GM19438 (cell line): ENCODE measurements around the gene EPS15.

Experiments used
- ATAC-seq: cut with Tn5 transposase; IDR thresholded peaks from one replicate; pipeline ENCODE4 v1.9.1; 2021; ENCODE audit warnings: low read depth; ENCODE audit not compliant: unreplicated experiment

EPS15 gene

DNA sequence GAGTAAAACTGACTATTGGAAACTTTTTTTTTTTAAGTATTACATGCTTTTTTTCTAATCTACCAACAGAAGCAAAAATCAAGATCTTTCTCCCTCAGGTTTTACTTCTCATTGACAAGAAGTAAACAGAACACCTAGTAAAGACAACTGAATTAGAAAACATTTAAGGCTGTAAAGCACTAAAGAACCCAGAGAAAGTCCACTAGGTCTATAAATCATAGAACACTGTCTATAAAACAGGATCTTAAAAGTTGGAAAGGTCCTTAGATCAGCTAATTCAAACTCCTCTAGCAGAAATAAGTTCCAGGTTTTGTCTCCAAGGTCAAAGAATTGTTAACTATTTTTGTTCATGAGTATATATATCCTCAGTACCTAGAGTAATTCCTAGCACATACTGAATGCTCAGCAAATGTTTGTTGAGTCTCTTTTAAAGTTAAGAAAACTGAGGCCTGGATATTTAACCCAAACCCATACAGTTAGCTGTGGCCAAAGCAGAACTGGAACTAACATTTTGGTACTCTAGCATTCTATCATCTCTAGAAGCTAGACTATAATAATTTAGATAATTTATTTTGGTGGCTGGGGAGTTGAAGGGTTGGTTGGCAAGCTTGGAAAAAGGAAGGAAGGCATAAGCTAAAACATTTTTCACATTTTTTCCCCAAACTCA, 3.0 kb downstream of the EPS15 start:
- ATAC-seq = no peak

DNA sequence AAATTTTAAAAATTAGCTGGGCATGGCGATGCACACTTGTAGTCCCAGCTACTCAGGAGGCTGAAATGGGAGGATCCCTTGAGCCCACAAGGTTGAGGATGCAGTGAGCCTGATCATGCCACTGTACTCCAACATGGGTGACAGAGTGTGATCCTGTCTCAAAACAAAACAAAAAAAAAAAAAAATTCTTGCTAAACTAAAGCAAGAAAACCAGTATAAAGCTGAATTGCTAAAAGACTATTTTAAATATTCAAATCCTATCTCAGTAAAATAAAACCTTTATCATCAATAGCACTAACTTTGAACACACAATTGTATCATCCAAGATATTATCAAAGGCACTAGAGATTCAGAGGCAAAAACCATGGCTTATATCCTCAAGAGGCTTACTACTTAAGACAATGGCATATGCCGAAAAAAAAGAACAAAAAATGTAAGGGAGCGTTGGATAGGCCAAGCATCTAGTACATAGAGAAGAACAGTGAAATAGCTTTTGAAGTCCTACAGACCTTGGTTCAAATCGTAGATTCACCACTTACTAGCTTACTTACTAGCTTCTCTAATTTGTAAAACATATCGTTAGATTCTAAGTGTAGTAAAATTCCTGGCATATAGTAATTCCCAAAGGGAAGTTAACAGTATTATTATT, 3.6 kb downstream of the EPS15 start:
- ATAC-seq = no peak

DNA sequence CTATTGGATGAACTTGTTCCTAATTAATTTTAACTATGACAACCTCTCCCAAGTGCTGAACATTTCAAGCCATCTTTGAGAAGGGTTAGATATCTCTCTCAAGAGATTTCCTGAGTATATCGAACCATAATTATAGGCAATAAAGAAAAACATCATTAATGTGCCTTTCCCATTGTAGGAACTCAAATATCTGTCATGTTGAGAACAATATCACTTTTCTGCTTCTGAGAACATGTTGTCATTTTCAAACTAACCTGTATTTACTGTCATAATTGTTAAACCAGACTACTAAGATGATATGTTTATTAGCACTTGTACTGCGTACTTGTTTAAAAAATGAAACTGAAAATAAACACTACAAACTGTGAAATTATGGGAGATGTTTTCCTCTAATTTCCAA, 4.3 kb downstream of the EPS15 start:
- ATAC-seq = no peak

DNA sequence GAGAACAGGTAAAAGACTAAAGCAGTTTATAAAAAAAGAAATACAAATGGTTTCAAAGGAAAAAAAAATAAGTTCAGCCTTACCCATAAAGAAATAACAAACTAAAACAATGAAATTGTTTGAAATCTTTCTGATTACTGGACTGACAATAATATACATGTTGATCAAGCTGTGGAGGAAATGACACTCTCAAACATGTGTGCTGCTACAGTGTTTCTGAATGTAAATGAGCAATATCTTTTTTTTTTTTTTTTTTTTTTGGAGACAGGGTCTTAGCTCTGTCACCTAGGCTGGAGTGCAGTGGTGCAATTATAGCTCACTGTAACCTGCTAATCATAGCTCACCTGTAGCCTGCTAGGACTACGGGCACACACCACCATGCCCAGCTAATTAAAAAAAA, 6.5 kb downstream of the EPS15 start:
- ATAC-seq = no peak

DNA sequence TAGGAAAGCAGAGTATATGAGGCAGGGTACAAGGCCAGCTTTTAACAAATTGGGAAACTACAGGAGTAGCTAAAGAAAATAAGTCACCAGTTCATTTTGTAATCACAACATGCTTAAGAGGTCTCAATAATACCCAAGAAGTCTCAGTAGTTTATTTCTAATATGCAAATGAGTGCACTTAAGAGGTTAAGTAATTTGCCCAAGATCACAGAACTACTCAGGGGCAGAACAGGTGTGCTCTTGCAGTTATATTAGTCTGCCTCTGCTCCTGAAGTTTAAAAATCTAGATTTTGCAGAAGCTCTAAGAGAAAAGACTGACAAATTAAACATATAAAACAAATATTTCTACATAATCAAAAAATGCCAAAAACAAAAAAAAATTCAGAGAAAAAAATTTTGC, 6.9 kb downstream of the EPS15 start:
- no peak for ATAC-seq

DNA sequence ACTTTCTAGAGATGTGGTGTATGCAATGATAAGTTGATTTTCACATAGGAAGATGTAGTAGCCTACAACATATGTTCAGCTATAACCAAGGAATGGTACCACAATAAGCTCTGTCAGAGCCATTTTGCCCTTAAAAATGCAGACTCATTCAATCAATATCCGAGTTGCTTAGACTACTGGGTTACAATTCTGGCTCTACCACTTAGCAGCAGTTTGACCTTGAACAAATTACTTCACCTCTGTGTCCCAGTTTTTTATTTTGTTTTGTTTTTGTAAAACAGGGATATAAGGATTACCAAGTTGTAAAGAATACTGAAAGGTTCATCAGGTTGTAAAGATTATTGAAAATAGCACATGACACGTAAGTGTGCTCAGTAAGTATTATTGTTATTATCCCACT, 9.3 kb downstream of the EPS15 start:
- ATAC-seq = no peak

DNA sequence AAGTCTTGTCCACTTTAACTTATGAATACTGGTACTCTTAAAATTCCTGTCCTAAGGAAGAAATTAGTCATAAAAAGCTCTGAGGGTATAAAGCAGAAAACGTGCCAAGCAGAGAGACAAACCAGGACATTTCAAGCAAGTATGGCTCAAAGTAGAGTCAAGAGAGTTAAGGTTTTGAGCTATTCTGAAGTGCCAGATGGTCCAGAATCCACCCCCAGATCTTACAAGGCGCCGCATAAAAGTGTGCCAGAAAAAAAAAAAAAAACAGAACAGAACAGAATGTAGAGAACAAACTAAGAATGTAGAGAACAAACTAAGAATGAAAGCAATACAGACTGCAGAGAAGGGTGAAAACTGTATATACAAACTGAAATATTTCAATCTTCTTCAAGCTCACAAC, 12.5 kb downstream of the EPS15 start:
- ATAC-seq = no peak

DNA sequence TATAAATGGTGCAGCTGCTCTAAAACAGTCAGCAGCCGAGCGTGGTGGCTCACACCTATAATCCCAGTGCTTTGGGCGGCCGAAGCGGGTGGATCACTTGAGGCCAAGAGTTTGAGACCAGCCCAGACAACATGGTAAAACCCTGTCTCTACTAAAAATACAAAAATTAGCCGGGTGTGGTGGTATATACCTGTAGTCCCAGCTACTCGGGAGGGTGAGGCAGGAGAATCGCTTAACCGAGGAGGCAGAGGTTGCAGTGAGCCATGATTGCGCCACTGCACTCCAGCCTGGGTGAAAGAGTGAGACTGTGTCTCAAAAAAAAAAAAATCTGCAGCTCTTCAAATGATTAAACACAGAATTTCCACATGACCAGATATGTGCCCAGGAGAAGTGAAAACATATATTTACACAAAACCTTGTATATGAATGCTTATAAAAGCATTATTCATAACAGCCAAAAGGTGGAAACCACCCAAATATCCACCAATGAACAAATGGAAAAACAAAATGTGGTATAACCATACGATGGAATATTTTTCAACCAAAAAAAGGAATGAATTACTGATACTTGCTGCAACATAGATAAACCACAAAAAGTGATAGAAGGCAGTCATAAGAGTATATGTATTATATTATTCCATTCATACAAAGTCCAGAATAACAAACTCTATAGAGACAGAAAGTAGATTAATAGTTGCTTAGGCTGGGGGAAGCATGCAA, 14.1 kb downstream of the EPS15 start:
- peak; percentile 47 for ATAC-seq

DNA sequence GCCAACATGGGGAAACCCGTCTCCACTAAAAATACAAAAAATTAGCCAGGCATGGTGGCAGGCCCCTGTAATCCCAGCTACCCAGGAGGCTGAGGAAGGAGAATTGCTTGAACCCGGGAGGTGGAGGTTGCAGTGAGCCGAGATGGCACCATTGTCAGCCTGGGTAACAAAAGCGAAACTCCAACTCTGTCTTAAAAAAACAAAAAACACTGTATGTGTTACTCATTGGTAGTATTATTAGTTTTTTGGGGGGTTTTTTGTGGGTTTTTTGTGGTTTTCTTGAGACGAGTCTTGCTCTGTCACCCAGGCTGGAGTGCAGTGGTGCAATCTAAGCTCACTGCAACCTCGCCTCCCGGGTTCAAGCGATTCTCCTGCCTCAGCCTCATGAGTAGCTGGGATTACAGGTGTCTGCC, 17.8 kb downstream of the EPS15 start:
- peak; percentile 59 for ATAC-seq

DNA sequence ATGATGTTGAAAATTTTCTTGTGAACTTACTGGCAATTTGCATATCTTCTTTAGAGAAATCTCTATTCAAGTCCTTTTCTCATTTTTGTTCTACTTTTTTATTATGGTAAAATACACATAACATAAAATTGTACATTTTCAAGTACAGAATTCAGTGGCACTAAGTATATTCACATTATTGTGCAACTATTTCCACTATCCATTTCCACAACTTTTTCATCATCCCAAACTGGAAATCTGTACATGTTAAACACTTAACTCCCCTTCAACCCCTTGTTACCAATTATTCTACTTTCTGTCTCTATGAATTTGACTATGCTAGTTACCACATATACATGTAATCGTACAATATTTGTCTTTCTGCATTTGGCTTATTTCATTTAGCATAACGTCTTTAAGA, 19.4 kb downstream of the EPS15 start:
- ATAC-seq = no peak

DNA sequence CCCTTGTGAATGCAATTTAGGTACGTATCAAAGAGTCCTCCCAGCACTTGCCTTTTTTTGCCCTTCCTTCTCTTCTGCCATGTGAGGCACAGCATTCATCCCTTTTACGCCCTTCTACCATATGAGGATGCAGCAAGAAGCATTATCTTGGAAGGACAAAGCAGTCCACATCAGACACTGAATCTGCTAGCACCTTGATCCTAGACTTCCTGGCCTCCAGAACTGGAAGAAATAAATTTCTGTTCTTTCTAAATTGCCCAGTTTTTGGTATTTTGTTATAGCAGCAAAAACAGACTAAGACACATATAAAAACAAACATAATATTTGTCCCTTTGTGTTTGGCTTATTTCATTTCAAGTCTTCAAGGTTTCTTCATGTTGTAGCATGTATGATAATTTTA, 20.1 kb downstream of the EPS15 start:
- no peak for ATAC-seq

DNA sequence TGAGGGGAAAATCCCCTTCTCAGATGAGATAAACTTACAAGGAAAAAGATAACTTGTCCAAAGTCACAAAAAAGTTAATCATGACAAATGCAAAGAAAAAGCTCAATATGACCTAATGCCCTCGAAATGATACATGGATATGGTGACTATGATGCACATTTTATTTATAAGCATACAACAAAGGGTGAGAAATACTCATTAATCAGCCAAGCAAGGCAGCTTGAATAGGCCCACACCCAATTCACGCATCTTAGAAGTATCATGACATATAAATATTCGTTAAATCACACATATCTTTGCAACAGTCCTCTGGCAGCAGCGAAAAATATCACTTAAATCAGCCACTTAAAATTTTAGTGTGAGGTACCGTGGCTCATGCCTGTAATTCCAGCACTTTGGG, 21.7 kb downstream of the EPS15 start:
- no peak for ATAC-seq

DNA sequence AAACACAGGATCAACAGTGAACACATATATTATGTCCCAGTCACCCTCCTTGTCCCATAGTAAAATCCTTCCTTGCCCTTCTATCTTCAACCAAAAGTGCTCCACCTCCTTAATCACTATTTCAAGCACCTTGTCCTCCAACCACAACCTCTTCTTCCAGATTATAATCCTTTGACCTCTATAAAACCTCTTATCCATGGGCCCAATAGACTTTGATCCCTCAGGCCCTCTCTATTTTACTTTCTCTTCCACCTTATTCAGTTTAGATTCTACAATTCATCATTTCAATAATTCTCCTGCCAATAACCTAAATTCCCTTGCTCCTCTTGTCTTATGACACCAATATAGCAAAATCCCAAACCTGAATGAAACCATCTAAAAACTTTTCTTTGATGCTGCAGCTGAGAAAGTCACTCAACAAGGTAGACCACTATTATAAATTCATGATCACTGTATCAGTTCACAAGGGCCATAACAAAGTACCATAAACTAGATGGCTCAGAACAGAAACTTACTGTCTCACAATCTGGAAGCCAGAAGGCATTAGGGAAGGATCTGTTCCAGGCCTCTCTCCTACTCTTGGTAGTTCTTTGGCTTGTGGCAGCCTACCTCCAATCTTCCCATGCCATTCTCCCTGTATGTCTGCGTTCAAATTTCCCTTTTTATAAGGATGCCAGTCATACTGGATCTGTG, 24.8 kb downstream of the EPS15 start:
- ATAC-seq = no peak

DNA sequence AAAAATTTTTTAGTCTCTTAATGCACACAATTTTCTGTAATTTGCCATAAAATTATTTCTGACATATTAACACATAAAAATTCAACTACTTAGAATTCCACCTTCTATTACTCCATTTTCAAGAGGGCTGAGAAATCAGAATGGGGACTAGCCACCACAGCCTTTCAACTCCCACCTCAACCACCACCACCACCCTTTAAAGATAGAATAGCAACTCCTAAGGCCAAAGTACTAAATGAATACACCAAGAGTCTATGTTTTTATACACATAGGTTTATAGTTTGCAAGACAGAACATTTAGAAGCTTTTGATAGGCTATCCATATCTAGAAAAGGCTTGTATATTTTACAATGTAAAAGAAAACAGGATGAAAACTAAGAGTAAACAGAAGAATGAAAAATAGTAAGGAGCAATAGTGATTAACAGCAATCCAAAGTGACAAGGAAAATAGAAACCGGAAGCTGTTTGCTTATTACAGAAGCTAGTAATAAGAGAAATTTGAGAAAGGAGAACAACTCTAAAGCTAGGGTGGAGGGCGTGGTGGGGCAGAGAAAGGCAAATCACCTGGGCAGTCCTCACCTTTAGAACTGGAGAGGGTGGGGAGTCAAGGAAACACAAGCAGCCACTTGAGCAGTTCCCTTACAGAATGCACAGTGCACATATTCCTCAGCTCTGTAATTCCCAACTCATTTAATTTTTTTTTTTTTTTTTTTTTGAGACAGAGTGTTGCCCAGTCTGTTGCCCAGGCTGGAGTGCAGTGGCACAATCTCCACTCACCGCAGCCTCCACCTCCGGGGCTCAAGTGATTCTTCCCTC, 27.7 kb downstream of the EPS15 start:
- no peak for ATAC-seq

DNA sequence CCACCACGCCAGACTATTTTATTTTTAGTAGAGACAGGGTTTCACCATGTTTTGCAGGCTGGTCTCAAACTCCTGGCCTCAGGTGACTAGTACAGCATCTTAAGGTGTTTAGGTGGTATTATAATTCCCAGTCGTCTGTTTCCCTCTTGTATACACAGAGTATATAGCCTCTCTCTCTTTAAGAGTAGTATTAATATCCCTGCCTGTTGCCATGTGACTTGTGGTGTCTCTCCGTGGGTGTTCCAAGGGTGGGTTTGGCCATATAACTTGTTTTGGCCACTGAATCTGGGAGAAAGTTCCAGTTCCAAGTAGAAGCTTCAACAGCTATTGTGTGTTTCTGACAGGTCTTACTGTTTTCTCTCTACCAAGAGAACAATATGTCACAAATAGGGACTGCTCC, 29.6 kb downstream of the EPS15 start:
- no peak for ATAC-seq

DNA sequence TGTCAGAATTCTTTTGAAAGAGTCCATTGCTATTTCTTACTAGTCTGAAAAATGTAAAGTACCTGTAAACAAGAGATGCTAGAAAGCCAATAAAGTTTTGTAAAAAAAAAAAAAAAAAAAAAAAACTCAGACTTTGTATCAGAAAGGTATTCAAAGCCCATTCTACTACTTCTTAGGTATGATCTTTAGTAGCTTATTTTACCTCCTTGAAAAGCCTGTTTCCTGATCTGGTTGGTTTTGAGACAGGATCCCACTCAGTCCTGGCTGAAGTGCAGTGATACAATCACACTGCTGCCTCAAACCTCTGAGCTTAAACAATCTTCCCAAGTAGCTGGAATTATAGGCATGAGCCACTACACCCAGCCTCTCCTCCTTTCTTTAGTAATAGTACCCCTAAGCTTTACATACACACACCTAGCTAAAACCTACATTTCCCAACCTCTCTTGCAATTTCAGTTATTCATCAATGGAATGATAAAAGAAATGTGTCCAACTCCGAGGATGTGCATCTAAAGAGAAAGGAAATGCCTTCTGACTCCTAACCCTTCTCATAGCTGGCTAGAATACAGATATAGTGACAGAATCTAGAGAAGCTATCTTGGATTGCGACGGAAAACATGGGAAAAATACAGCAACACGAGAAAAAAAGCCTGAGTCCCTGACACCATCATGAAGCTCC, 30.6 kb downstream of the EPS15 start:
- ATAC-seq = no peak

DNA sequence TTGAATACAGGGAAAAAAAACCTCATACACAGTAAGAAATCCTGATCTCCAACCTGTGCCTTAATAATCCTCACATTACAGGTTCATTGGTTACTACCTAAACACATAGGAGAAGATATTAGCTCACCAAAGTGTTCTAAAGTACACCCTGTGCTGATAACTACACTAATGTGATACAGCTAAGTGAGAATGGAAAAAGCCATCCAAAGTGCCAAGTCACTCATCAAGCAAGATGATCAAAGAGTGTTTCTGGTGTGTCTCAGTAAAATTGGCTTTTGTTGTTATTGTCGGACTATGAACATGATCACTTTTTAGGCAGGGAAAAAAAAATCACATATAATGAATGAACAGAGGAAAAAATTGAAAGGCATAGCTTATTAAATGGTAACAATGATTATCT, 31.4 kb downstream of the EPS15 start:
- ATAC-seq = no peak

DNA sequence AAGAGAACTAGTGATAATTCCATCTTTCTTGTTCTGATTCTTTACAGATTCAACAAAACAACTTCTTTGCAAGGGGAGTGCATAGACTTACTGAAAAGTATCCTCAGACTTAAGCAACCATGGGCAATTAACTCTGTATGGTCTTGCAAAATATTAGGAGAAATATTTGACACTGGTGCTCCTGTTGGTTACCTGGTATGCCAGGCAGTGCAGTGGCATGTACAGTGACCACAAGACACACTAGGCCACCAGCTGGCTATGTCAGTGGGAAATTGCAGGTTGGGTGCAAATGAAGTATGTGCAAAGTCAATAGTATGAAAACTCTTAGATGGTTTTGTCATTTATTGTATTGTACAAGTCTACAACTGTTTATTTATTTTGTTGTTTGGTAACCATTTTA, 34.5 kb downstream of the EPS15 start:
- ATAC-seq = no peak

DNA sequence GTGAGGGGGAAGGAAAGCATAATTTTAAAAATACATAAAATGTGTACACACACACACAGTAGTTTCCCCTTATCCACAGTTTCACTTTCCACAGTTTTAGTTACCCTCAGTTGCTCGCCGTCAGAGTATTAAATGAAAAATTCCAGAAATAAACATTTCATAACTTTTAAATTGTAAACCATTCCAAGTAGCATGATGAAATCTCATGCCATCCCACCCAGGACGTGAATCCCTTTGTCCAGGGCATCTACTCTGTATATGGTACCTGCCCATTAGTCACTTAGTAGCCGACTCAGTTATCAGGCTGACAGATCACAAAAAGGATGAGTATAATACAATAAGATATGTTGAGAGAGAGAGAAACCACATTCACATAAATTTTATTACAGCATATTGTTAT, 36.2 kb downstream of the EPS15 start:
- no peak for ATAC-seq
